ENCODE measurements around the gene BTG4. TPM values are rescaled to one million over a fixed set of nuclear protein-coding genes. Genes with fewer than 3 reads are reported as not detected.

Gene BTG4
- total and polyA plus RNA-seq, 2 of the 8 experiments (the other 6 are each of a cell fraction or from before 2014, with no cell fraction given) = 0.06 TPM; not detected in 1

- Histone ChIP-seq H2BK12ac (ENCODE audit: low read depth, low read length) (no peak overlapping the region), H3K79me2 (ENCODE audit: control insufficient read depth in 1 of 2, insufficient read depth in 2 of 2, low read length in 2 of 2) (no peaks in the 10 kb centered on the region), H3K56ac (replicated peaks; ENCODE audit: insufficient read length, low read depth, low read length) (no peak overlapping the region), H3K27me3 (replicated peaks in 1 of 4; ENCODE audit: control insufficient read depth in 3 of 4, extremely low read depth in 1 of 4, insufficient read depth in 3 of 4, low read length in 3 of 4) (no peaks in the 10 kb centered on the region), H3K36me3 (ENCODE audit: control insufficient read depth in 2 of 4, insufficient read depth in 4 of 4, low read length in 3 of 4) (no peaks in the 10 kb centered on the region), H3K18ac (ENCODE audit: extremely low read depth, low read length) (no peak overlapping the region), H3K14ac (ENCODE audit: insufficient read length) (no peak overlapping the region), H3K4me2 (ENCODE audit: insufficient read depth in 1 of 2, low read depth in 2 of 2, low read length in 2 of 2) (no peak overlapping the region), H3K79me1 (ENCODE audit: low read depth, low read length) (no peaks in the 10 kb centered on the region), H3K27ac (ENCODE audit: low read depth, low read length) (no peak overlapping the region), H3K9ac (replicated peaks in 1 of 4; ENCODE audit: extremely low read depth in 1 of 4, low read depth in 3 of 4, low read length in 3 of 4) (no peak overlapping the region), H2BK120ac (replicated peaks; ENCODE audit: low read depth, low read length) (no peak overlapping the region), H3K4ac (replicated peaks; ENCODE audit: insufficient read length, low read depth, low read length) (no peak overlapping the region), H2AK5ac (ENCODE audit: low read depth, low read length) (no peak overlapping the region), H4K20me1 (replicated peaks in 1 of 2; ENCODE audit: control insufficient read depth in 1 of 2, insufficient read depth in 2 of 2, low read length in 2 of 2) (no peaks in the 10 kb centered on the region), H4K8ac (ENCODE audit: extremely low read depth, insufficient read depth, low read length) (no peak overlapping the region), H2BK5ac (ENCODE audit: low read depth, low read length) (no peak overlapping the region), H2AFZ (ENCODE audit: low read length) (no peak overlapping the region), H4K91ac (replicated peaks; ENCODE audit: insufficient read length, low read length) (no peak overlapping the region), H3K9me3 (ENCODE audit: insufficient read depth in 2 of 2, low read depth in 1 of 2, low read length in 1 of 2) (0 out of 4 replicates have a peak, but pooled peaks cover 0 to 3% of the 10 kb centered on the region in 2 experiments), H3K23ac (ENCODE audit: insufficient read length) (no peak overlapping the region), H4K5ac (ENCODE audit: insufficient read length, low read depth, low read length) (no peak overlapping the region), H2BK20ac (ENCODE audit: low read length) (no peak overlapping the region), H3K4me1 (replicated peaks in 1 of 4; ENCODE audit: control insufficient read depth in 3 of 4, insufficient read depth in 4 of 4, low read length in 3 of 4) (no peaks in the 10 kb centered on the region), H2BK15ac (ENCODE audit: low read length) (no peak overlapping the region), H3K4me3 (ENCODE audit: extremely low read depth in 1 of 4, insufficient read depth in 2 of 4, low read depth in 3 of 4, low read length in 4 of 4) (no peak overlapping the region), H3K23me2 (ENCODE audit: low read depth, low read length) (no peaks in the 10 kb centered on the region)
- ChIA-PET CTCF (ENCODE audit: partially characterized antibody) (interaction anchor here (1.9 kb wide), 1 partner anchor 49 kb away, joined by 6 read pairs; no protein-coding TSS in a partner anchor), POLR2A (ENCODE audit: partially characterized antibody) (no interaction called here)
- no peak for TF ChIP-seq BACH1 (IDR thresholded peaks at IDR 0.05; ENCODE audit: low read length)
- TF ChIP-seq HDAC6 (IDR thresholded peaks at IDR 0.05; ENCODE audit: low read depth, low read length) = no peak
- TF ChIP-seq BCL11A (IDR thresholded peaks at IDR 0.05; ENCODE audit: low read depth in 2 of 2, low read length in 2 of 2) = no peak
- no peak for TF ChIP-seq JUN (IDR thresholded peaks at IDR 0.05; ENCODE audit: low read depth, low read length)
- WGBS, 2 experiments (ENCODE audit: extremely low coverage in 1 of 2, insufficient coverage in 1 of 2, insufficient read length in 1 of 2, insufficient replicate concordance in 2 of 2, low coverage in 1 of 2, low lambda C conversion rate in 2 of 2, missing lambda C conversion rate in 1 of 2) = 73% methylated on average over 1 of the region's 1 CpG; no CpG with 5 or more reads in 1 of the 2 experiments
- DNase-seq (ENCODE audit: low read depth in 1 of 2, low spot score in 2 of 2) (no peak), FAIRE-seq (no peak)
These were observed 40.0 kb downstream of the BTG4 start for GRCh38 chr11:111472228-111472627.

All from H1 (cell line).